NCI-H2107 (cell line): ENCODE data around the gene SAMD1.

Experiments
- DNase-seq: peaks from one replicate; lab custom pipeline; 2025; lab: John Stamatoyannopoulos, UW

Gene SAMD1

GRCh38 chr19:14113762-14114414, 23.3 kb upstream of the SAMD1 start:
- DNase-seq, result no peak

- DNase-seq, result no peak
These were observed 22.3 kb upstream of the SAMD1 start for GRCh38 chr19:14112809-14113385.

GRCh38 chr19:14112051-14112808, 21.7 kb upstream of the SAMD1 start:
- no peak for DNase-seq

- DNase-seq, result no peak
These were observed 20.9 kb upstream of the SAMD1 start for GRCh38 chr19:14111486-14111885.

- no peak for DNase-seq
These were observed 20.1 kb upstream of the SAMD1 start for GRCh38 chr19:14110650-14111049.

- DNase-seq, result no peak
These were observed 17.3 kb upstream of the SAMD1 start for GRCh38 chr19:14107581-14108461.

- no peak for DNase-seq
These were observed 16.3 kb upstream of the SAMD1 start for GRCh38 chr19:14106840-14107239.

- DNase-seq, result no peak
These were observed 15.1 kb upstream of the SAMD1 start for GRCh38 chr19:14105680-14106079.

GRCh38 chr19:14103310-14103709, 12.8 kb upstream of the SAMD1 start:
- no peak for DNase-seq

GRCh38 chr19:14102756-14103155, 12.2 kb upstream of the SAMD1 start:
- no peak for DNase-seq

- DNase-seq, result no peak
These were observed 11.6 kb upstream of the SAMD1 start for GRCh38 chr19:14102102-14102696.

GRCh38 chr19:14101003-14101545, 10.5 kb upstream of the SAMD1 start:
- no peak for DNase-seq

GRCh38 chr19:14097532-14098151, 7.1 kb upstream of the SAMD1 start:
- no peak for DNase-seq

- DNase-seq, result no peak
These were observed 5.9 kb upstream of the SAMD1 start for GRCh38 chr19:14096272-14096992.

- DNase-seq, result no peak
These were observed 4.3 kb upstream of the SAMD1 start for GRCh38 chr19:14094854-14095253.

- no peak for DNase-seq
These were observed 2.7 kb upstream of the SAMD1 start for GRCh38 chr19:14093117-14093823.

- no peak for DNase-seq
These were observed 1.4 kb upstream of the SAMD1 start for GRCh38 chr19:14091813-14092462.

- DNase-seq, result no peak
These were observed 696 bp upstream of the SAMD1 start for GRCh38 chr19:14091081-14091812.
